Retinal pigment epithelial cell (primary cell): Measurements from ENCODE around the gene OPN1MW.
"Not testable (repeated sequence)": the region's sequence is repeated elsewhere in the genome, so short reads cannot be mapped to it uniquely, and the experiment has no call there.

ENCODE experiments used
- DNase-seq: peaks from one replicate; pipeline ENCODE4 v3.0.0-alpha.2; 2010; ENCODE audit warnings: low read depth
- H3K4me3 ChIP-seq: 2 replicates; pipeline ENCODE4 v1.5.1; 2011; ENCODE audit warnings: mild to moderate bottlenecking, low read length, control low read depth, moderate library complexity

The OPN1MW gene

DNA sequence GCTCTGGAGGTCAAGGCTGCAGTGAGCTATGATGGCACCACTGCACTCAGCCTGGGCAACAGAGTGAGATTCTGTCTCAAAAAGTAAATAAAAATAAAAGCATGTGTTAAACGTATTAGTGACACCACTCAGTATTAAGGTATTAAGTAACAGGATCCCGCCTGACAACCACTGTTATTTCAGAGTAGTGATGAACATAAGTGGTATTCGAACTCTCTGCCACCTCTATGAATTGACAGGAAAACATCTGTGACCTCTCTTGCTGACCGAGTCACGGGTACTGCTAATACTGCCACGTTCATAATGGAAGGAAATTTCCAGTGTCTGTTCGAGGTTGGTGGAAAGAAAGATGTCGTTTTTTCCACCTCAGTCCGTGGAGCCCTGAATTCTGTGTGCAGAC, 44.3 kb downstream of the OPN1MW start:
- H3K4me3 ChIP-seq, DNase-seq: not testable (repeated sequence)

GRCh38 chrX:154231443-154231842, 49.0 kb downstream of the OPN1MW start:
- DNase-seq, H3K4me3 ChIP-seq: not testable (repeated sequence)

DNA sequence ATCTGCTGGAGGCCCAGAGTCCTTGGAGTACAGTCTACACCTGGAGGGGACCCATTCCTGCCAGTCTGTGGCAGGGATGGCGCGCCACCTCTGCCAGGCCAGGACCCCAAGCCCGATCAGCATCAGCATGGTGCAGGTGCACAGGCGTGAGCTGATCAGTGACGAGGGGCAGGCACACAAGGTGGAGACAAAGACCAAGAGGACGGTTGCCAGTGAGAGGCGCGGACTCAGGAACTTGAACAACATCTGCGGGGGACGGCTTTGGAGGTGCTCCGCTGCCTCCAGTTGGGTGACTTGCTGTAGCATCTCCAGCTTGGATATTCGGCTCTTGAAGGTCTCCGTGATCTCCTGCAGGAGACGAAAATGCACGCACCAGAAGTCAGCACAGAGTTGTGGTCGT, 51.2 kb downstream of the OPN1MW start:
- DNase-seq, H3K4me3 ChIP-seq: not testable (repeated sequence)

DNA sequence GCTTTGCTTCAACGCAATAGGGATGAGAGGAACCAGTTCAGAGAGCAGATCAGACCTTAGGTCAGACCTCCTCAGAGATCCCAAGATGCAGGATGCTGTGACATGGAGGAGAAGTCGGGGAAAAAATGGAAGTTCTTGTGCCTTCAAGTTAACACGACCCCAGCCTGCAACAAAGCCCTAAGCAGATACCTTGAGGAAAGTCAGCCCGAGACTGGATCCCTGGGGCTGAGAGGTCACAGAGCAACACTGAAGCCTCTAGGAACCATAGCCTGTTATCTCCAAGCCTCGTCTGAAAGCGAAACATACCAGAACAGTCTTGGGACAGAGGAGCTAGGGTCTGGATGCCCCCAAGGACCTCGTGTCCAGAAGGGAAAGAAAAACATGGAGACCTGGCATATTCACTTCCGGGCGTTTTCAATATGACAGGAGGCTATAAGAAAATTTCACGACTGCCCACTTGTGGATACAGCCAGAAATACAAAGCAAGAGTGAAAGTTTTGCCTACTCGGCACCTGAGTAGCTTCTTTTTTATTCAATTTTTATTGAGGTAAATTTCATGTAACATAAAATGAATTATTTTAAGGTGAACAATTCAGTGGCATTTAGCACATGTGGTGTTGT, 56.7 kb downstream of the OPN1MW start:
- not testable (repeated sequence) for H3K4me3 ChIP-seq, DNase-seq

- DNase-seq, H3K4me3 ChIP-seq: not testable (repeated sequence)
These were observed 57.6 kb downstream of the OPN1MW start for GRCh38 chrX:154239982-154240503.
